NCI-H82 (cell line): ENCODE results near the gene PTPRG.
A peak's percentile ranks its signal among the peaks of the same experiment; 100 is the strongest.

Experiments used
- DNase-seq: peaks from one replicate; lab custom pipeline; 2025; lab: John Stamatoyannopoulos, UW

The PTPRG gene

GRCh38 chr3:62229908-62230307 is 668.5 kb downstream of the PTPRG start:
- DNase-seq: peak; percentile 52

- DNase-seq: peak; percentile 18
These were observed 671.7 kb downstream of the PTPRG start for GRCh38 chr3:62233065-62233464.

- no peak for DNase-seq
These were observed 674.6 kb downstream of the PTPRG start for GRCh38 chr3:62236016-62236415.

GRCh38 chr3:62237286-62237948 is 676.0 kb downstream of the PTPRG start:
- DNase-seq: no peak

GRCh38 chr3:62238003-62238402 is 676.6 kb downstream of the PTPRG start:
- DNase-seq: no peak

GRCh38 chr3:62238431-62238830 is 677.1 kb downstream of the PTPRG start:
- peak; percentile 31 for DNase-seq

- no peak for DNase-seq
These were observed 679.9 kb downstream of the PTPRG start for GRCh38 chr3:62241279-62241678.

GRCh38 chr3:62242831-62243509 is 681.6 kb downstream of the PTPRG start:
- DNase-seq: no peak

GRCh38 chr3:62246094-62246493 is 684.7 kb downstream of the PTPRG start:
- peak; percentile 75 for DNase-seq

GRCh38 chr3:62246985-62247384 is 685.6 kb downstream of the PTPRG start:
- no peak for DNase-seq

- DNase-seq: peak; percentile 8
These were observed 687.5 kb downstream of the PTPRG start for GRCh38 chr3:62248734-62249483.

GRCh38 chr3:62249484-62249776 is 688.1 kb downstream of the PTPRG start:
- no peak for DNase-seq

- no peak for DNase-seq
These were observed 688.6 kb downstream of the PTPRG start for GRCh38 chr3:62249855-62250543.

- DNase-seq: no peak
These were observed 691.2 kb downstream of the PTPRG start for GRCh38 chr3:62252438-62253157.

GRCh38 chr3:62253971-62254370 is 692.6 kb downstream of the PTPRG start:
- no peak for DNase-seq

GRCh38 chr3:62255758-62256157 is 694.4 kb downstream of the PTPRG start:
- DNase-seq: no peak

- DNase-seq: no peak
These were observed 698.6 kb downstream of the PTPRG start for GRCh38 chr3:62259924-62260323.

GRCh38 chr3:62260655-62261054 is 699.3 kb downstream of the PTPRG start:
- DNase-seq: peak; percentile 35

GRCh38 chr3:62261121-62261520 is 699.8 kb downstream of the PTPRG start:
- no peak for DNase-seq

GRCh38 chr3:62261736-62262135 is 700.4 kb downstream of the PTPRG start:
- no peak for DNase-seq

- DNase-seq: no peak
These were observed 704.2 kb downstream of the PTPRG start for GRCh38 chr3:62265528-62265927.

- peak; percentile 1 for DNase-seq
These were observed 705.4 kb downstream of the PTPRG start for GRCh38 chr3:62266668-62267283.
